K562 (cell line): ENCODE data around the gene HOXB5. TPM values are rescaled to one million over a fixed set of nuclear protein-coding genes. Genes with fewer than 3 reads are reported as not detected.

Source experiments
- CAMTA2 ChIP-seq: fragments of 250-450 bp; sonication (Bioruptor Pico); conservative IDR thresholded peaks from 2 replicates; pipeline ENCODE4 v1.5.1; 2022
- CTBP1 ChIP-seq: fragments of 450-650 bp; IDR thresholded peaks from 2 replicates; pipeline ENCODE4 v1.6.1; 2016; ENCODE audit warnings: borderline replicate concordance
- DDX20 ChIP-seq: fragments of 450-650 bp; IDR thresholded peaks from 2 replicates; pipeline ENCODE4 v1.6.1; 2016; ENCODE audit warnings: missing genetic modification characterization, low read depth, mild to moderate bottlenecking, missing compliant biosample characterization, moderate library complexity
- MAFG ChIP-seq: fragments of 450-650 bp; conservative IDR thresholded peaks from 2 replicates; pipeline ENCODE4 v1.6.1; 2016; ENCODE audit warnings: missing genetic modification characterization, missing compliant biosample characterization
- MED1 ChIP-seq: sonication (generic); formaldehyde crosslinking; IDR thresholded peaks from 2 replicates; pipeline ENCODE4 v1.8.1; 2023; ENCODE audit warnings: missing genetic modification reagents, borderline replicate concordance
- NR2C1 ChIP-seq, 2 experiments: fragments of 450-650 bp; IDR thresholded peaks; 2 replicates each; pipeline ENCODE4 v1.6.1; 2017; ENCODE audit warnings: mild to moderate bottlenecking in 2 of 2, antibody characterized with exemption in 1 of 2, inconsistent platforms in 1 of 2, missing compliant biosample characterization in 1 of 2, missing genetic modification characterization in 1 of 2
- ZNF197 ChIP-seq: fragments of 200-800 bp; sonication (Bioruptor generic); IDR thresholded peaks from 2 replicates; pipeline ENCODE4 v1.6.1; 2016; ENCODE audit warnings: low read depth, missing genetic modification characterization, missing compliant biosample characterization
- ZNF232 ChIP-seq: sonication (generic); formaldehyde crosslinking; IDR thresholded peaks from 2 replicates; pipeline ENCODE4 v1.8.0; 2022; ENCODE audit warnings: mild to moderate bottlenecking, missing genetic modification reagents
- ZNF282 ChIP-seq: sonication (generic); formaldehyde crosslinking; IDR thresholded peaks from 2 replicates; pipeline ENCODE4 v1.8.1; 2023; ENCODE audit warnings: missing genetic modification reagents
- polyA plus RNA-seq, 8 experiments: library from polyadenylated mRNA; depleted of rRNA in 4 of 8; stranded (reverse) in 5 of 8; unstranded in 3 of 8; fragments of >200 nt; fragmentation: Nextera tagmentation in 2 of 8; fragmentation: Illumina TruSeq in 1 of 8; extraction: Ambion mirVana in 2 of 8; extraction: Trizol in 1 of 8; gene quantifications; 2 replicates each; pipeline versions ENCODE4 v1.2.1 to v1.2.3, GENCODE V29; 2011 to 2014; ENCODE audit warnings: inconsistent platforms in 1 of 8, missing spikeins in 1 of 8
- total RNA-seq, 7 experiments: library from RNA; depleted of rRNA in 6 of 7; stranded (reverse); fragments of >200 nt in 6 of 7; fragmentation: Illumina TruSeq in 2 of 7; extraction: Trizol in 2 of 7; gene quantifications; 2 replicates each; pipeline versions ENCODE4 v1.2.1 to v1.2.3, GENCODE V29; 2011 to 2021; ENCODE audit warnings: low replicate concordance in 1 of 7
- TF ChIP-seq, protein P1 (sequence below): sonication (generic); formaldehyde crosslinking; IDR thresholded peaks from 2 replicates; pipeline ENCODE4 v1.8.1; 2022; ENCODE audit warnings: missing genetic modification reagents
- TF ChIP-seq, protein P2 (sequence below), 3 experiments: fragments of 200-800 bp in 1 of 3; sonication (Bioruptor generic) in 1 of 3; sonication (generic) in 1 of 3; formaldehyde crosslinking in 1 of 3; IDR thresholded peaks; 2 replicates each; pipeline versions ENCODE4 v1.6.1 to v1.8.0; 2016 to 2022; ENCODE audit warnings: mild to moderate bottlenecking in 2 of 3, missing compliant biosample characterization in 2 of 3, missing genetic modification characterization in 2 of 3, missing genetic modification reagents in 1 of 3
- TF ChIP-seq, protein P3 (sequence below): sonication (generic); formaldehyde crosslinking; IDR thresholded peaks from 2 replicates; pipeline ENCODE4 v1.8.0; 2022; ENCODE audit warnings: mild to moderate bottlenecking, missing genetic modification reagents
- TF ChIP-seq, protein P4 (sequence below): IDR thresholded peaks from 3 replicates; pipeline ENCODE4 v1.6.1; 2011; ENCODE audit warnings: borderline replicate concordance, mild to moderate bottlenecking, moderate library complexity; ENCODE audit not compliant: insufficient read length; ENCODE audit errors: extremely low read depth
- TF ChIP-seq, protein P5 (sequence below), 2 experiments: IDR thresholded peaks; 2 replicates each; pipeline ENCODE4 v1.6.1; 2011; ENCODE audit warnings: borderline replicate concordance in 1 of 2, control low read depth in 1 of 2, low read depth in 1 of 2, low read length in 1 of 2, mild to moderate bottlenecking in 1 of 2, mixed read lengths in 1 of 2, moderate library complexity in 1 of 2; ENCODE audit not compliant: insufficient read depth in 1 of 2, insufficient read length in 1 of 2, poor library complexity in 1 of 2, severe bottlenecking in 1 of 2; ENCODE audit errors: extremely low read depth in 1 of 2

HOXB5 gene
- total and polyA plus RNA-seq, 9 of the 15 experiments (the other 6 are each of a cell fraction or from before 2014, with no cell fraction given): 0.24 to 2.7 (median 0.65) TPM

DNA sequence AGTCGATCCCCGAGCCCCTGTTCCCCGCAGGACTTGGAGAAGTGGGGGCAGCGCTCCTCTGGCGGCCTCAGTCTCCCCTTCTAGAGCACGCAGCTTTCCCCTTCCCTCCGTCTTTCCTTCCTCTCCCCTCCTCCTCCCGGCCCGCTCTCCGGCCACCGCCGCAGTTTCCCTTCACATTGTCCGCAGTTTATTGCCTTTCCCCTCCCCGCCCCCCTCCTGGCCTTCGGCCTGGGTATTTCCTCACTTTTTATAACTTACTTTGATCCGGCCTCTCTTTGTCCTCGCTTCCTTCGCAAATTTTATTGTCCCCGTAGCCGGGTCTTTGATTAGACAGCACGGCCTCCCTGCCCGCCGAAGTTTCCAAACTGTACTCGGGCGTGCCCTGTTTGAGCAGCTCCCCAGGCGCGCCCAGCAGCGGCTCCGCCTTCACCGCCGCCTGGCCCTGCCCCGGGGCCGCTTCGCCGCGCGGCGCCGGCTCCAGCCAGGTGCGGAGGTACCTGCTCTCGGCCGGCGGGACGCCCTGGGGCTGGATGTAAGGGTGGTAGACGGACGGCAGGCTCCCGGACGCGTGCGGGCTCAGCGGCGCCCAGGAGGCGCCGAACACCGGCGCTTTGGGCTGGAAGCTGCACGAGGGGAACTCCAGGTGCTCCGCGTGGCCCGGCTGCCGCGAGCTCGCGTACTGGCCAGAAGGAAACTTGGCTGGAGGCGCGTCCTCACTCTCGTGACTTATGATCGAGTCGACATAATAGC lies 32.1 kb upstream of the HOXB5 start (continued):
- TF ChIP-seq MAFG (no peak), MED1 (CRISPR knock-in tag) (no peak), DDX20 (tag) (no peak), CTBP1 (peak; percentile 8; the same call in 1 of the 2 replicates), ZNF282 (CRISPR knock-in tag) (0 out of 2 replicates have a peak, but pooled peaks have one; percentile 21), NR2C1 (IDR thresholded peaks at IDR 0.05) (no peak), NR2C1 (tag; IDR thresholded peaks at IDR 0.05) (no peak), CAMTA2 (0 out of 2 replicates have a peak, but pooled peaks have one; percentile 70), ZNF232 (CRISPR knock-in tag) (0 out of 2 replicates have a peak, but pooled peaks have one; percentile 58), ZNF197 (no peak)
- TF ChIP-seq, protein P1, sequence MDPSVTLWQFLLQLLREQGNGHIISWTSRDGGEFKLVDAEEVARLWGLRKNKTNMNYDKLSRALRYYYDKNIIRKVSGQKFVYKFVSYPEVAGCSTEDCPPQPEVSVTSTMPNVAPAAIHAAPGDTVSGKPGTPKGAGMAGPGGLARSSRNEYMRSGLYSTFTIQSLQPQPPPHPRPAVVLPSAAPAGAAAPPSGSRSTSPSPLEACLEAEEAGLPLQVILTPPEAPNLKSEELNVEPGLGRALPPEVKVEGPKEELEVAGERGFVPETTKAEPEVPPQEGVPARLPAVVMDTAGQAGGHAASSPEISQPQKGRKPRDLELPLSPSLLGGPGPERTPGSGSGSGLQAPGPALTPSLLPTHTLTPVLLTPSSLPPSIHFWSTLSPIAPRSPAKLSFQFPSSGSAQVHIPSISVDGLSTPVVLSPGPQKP: no peak
- TF ChIP-seq, protein P2, sequence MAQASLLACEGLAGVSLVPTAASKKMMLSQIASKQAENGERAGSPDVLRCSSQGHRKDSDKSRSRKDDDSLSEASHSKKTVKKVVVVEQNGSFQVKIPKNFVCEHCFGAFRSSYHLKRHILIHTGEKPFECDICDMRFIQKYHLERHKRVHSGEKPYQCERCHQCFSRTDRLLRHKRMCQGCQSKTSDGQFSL (CRISPR knock-in tag; IDR thresholded peaks at IDR 0.05): 0 out of 2 replicates have a peak, but pooled peaks have one; percentile 14
- TF ChIP-seq, protein P2 (tag; IDR thresholded peaks at IDR 0.05): no peak
- TF ChIP-seq, protein P3, sequence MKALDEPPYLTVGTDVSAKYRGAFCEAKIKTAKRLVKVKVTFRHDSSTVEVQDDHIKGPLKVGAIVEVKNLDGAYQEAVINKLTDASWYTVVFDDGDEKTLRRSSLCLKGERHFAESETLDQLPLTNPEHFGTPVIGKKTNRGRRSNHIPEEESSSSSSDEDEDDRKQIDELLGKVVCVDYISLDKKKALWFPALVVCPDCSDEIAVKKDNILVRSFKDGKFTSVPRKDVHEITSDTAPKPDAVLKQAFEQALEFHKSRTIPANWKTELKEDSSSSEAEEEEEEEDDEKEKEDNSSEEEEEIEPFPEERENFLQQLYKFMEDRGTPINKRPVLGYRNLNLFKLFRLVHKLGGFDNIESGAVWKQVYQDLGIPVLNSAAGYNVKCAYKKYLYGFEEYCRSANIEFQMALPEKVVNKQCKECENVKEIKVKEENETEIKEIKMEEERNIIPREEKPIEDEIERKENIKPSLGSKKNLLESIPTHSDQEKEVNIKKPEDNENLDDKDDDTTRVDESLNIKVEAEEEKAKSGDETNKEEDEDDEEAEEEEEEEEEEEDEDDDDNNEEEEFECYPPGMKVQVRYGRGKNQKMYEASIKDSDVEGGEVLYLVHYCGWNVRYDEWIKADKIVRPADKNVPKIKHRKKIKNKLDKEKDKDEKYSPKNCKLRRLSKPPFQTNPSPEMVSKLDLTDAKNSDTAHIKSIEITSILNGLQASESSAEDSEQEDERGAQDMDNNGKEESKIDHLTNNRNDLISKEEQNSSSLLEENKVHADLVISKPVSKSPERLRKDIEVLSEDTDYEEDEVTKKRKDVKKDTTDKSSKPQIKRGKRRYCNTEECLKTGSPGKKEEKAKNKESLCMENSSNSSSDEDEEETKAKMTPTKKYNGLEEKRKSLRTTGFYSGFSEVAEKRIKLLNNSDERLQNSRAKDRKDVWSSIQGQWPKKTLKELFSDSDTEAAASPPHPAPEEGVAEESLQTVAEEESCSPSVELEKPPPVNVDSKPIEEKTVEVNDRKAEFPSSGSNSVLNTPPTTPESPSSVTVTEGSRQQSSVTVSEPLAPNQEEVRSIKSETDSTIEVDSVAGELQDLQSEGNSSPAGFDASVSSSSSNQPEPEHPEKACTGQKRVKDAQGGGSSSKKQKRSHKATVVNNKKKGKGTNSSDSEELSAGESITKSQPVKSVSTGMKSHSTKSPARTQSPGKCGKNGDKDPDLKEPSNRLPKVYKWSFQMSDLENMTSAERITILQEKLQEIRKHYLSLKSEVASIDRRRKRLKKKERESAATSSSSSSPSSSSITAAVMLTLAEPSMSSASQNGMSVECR: peak; percentile 25; the same call in 1 of the 2 replicates
- TF ChIP-seq, protein P4, sequence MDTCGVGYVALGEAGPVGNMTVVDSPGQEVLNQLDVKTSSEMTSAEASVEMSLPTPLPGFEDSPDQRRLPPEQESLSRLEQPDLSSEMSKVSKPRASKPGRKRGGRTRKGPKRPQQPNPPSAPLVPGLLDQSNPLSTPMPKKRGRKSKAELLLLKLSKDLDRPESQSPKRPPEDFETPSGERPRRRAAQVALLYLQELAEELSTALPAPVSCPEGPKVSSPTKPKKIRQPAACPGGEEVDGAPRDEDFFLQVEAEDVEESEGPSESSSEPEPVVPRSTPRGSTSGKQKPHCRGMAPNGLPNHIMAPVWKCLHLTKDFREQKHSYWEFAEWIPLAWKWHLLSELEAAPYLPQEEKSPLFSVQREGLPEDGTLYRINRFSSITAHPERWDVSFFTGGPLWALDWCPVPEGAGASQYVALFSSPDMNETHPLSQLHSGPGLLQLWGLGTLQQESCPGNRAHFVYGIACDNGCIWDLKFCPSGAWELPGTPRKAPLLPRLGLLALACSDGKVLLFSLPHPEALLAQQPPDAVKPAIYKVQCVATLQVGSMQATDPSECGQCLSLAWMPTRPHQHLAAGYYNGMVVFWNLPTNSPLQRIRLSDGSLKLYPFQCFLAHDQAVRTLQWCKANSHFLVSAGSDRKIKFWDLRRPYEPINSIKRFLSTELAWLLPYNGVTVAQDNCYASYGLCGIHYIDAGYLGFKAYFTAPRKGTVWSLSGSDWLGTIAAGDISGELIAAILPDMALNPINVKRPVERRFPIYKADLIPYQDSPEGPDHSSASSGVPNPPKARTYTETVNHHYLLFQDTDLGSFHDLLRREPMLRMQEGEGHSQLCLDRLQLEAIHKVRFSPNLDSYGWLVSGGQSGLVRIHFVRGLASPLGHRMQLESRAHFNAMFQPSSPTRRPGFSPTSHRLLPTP: no peak
- TF ChIP-seq, protein P5, sequence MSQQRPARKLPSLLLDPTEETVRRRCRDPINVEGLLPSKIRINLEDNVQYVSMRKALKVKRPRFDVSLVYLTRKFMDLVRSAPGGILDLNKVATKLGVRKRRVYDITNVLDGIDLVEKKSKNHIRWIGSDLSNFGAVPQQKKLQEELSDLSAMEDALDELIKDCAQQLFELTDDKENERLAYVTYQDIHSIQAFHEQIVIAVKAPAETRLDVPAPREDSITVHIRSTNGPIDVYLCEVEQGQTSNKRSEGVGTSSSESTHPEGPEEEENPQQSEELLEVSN (IDR thresholded peaks at IDR 0.05; ENCODE audit: borderline replicate concordance in 1 of 2, extremely low read depth in 1 of 2, insufficient read depth in 1 of 2, insufficient read length in 1 of 2, low read depth in 1 of 2, low read length in 1 of 2, poor library complexity in 1 of 2, severe bottlenecking in 1 of 2): peak; percentile 23 to 45
